Astrocyte of the spinal cord (primary cell): ENCODE measurements around the gene GNG2.

Source experiments
- DNase-seq: peaks from one replicate; pipeline ENCODE4 v3.0.0; 2011; ENCODE audit warnings: low read depth, low spot score
- H3K4me3 ChIP-seq: 2 replicates; pipeline ENCODE4 v1.5.1; 2011; ENCODE audit warnings: low read depth, mild to moderate bottlenecking, low read length, moderate library complexity
- in situ Hi-C: cut with HindIII; loops from 2 replicates; pipeline ENCODE4 v1.10.0; 2017; ENCODE audit warnings: low sequenced_read_pairs
- TF ChIP-seq, protein P1 (sequence below): IDR thresholded peaks from 2 replicates; pipeline ENCODE4 v1.5.1; 2012; ENCODE audit warnings: low read depth, mild to moderate bottlenecking, low read length, inconsistent platforms

GNG2 gene

GRCh38 chr14:51822499-51822898 lies 37.9 kb upstream of the GNG2 start:
- no peak overlapping the region for H3K4me3 ChIP-seq
- TF ChIP-seq, protein P1, sequence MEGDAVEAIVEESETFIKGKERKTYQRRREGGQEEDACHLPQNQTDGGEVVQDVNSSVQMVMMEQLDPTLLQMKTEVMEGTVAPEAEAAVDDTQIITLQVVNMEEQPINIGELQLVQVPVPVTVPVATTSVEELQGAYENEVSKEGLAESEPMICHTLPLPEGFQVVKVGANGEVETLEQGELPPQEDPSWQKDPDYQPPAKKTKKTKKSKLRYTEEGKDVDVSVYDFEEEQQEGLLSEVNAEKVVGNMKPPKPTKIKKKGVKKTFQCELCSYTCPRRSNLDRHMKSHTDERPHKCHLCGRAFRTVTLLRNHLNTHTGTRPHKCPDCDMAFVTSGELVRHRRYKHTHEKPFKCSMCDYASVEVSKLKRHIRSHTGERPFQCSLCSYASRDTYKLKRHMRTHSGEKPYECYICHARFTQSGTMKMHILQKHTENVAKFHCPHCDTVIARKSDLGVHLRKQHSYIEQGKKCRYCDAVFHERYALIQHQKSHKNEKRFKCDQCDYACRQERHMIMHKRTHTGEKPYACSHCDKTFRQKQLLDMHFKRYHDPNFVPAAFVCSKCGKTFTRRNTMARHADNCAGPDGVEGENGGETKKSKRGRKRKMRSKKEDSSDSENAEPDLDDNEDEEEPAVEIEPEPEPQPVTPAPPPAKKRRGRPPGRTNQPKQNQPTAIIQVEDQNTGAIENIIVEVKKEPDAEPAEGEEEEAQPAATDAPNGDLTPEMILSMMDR: no peak
- DNase-seq: peak; percentile 11
- in situ Hi-C loops: no loop called here

- in situ Hi-C loops: no loop called here
- no peak for DNase-seq
- TF ChIP-seq, protein P1: no peak
- no peak overlapping the region for H3K4me3 ChIP-seq
Observed at GRCh38 chr14:51823706-51824105, 36.7 kb upstream of the GNG2 start.

- no peak overlapping the region for H3K4me3 ChIP-seq
- in situ Hi-C loops: no loop called here
- no peak for DNase-seq
- TF ChIP-seq, protein P1: no peak
Observed at GRCh38 chr14:51824191-51824590, 36.2 kb upstream of the GNG2 start.

- DNase-seq: no peak
- no peak overlapping the region for H3K4me3 ChIP-seq
- TF ChIP-seq, protein P1: no peak
- in situ Hi-C loops: no loop called here
Observed at GRCh38 chr14:51825926-51826325, 34.5 kb upstream of the GNG2 start.

- in situ Hi-C loops: no loop called here
- TF ChIP-seq, protein P1: no peak
- DNase-seq: peak; percentile 71
- H3K4me3 ChIP-seq: no peak overlapping the region
Observed at GRCh38 chr14:51828017-51828797, 32.2 kb upstream of the GNG2 start.

GRCh38 chr14:51834240-51834639 lies 26.2 kb upstream of the GNG2 start:
- H3K4me3 ChIP-seq: no peak overlapping the region
- no peak for DNase-seq
- in situ Hi-C loops: no loop called here
- TF ChIP-seq, protein P1: no peak
